Thyroid gland (tissue), 4 donors: ENCODE data around the gene FADS6.

Experiments used
- CTCF ChIP-seq, 6 experiments: fragments of 200-600 bp in 3 of 6; fragments of 450-650 bp in 3 of 6; sonication (generic) in 3 of 6; IDR thresholded peaks; one replicate each; pipeline ENCODE4 v1.5.1; 2016 to 2019; ENCODE audit warnings: antibody characterized with exemption in 6 of 6, mild to moderate bottlenecking in 2 of 6, inconsistent platforms in 1 of 6, moderate library complexity in 1 of 6
- POLR2A ChIP-seq, 2 donors: fragments of 450-650 bp; IDR thresholded peaks; one replicate each; pipeline ENCODE4 v1.6.1; 2017; ENCODE audit warnings: antibody characterized with exemption in 2 of 2, mild to moderate bottlenecking in 2 of 2, moderate library complexity in 1 of 2

GRCh38 chr17:74840989-74841666 lies 52.3 kb downstream of the FADS6 start:
- TF ChIP-seq CTCF (IDR thresholded peaks at IDR 0.05) (no peak), POLR2A (IDR thresholded peaks at IDR 0.05) (no peak)
